OCI-LY3 (cell line): ENCODE results near the gene HSPA1L.

Experiments
- CTCF ChIP-seq: fragments of 200-600, 300-600 bp; sonication (generic); IDR thresholded peaks from 2 replicates; pipeline ENCODE4 v1.5.1; 2014; ENCODE audit warnings: antibody characterized with exemption, low read length, low read depth
- EZH2phosphoT487 ChIP-seq: fragments of 200-600 bp; shearing (Covaris generic); IDR thresholded peaks from 2 replicates; pipeline ENCODE4 v1.6.1; 2018; ENCODE audit warnings: antibody characterized with exemption, mixed run types, low read depth

GRCh38 chr6:31760790-31761189 lies 54.3 kb downstream of the HSPA1L start:
- TF ChIP-seq CTCF (no peak), EZH2phosphoT487 (no peak)
